Gastrocnemius medialis (tissue), 4 donors: ENCODE measurements around the gene DPP9.

Source experiments
- CTCF ChIP-seq, 5 experiments: fragments of 450-650 bp in 3 of 5; fragments of 200-600 bp in 2 of 5; sonication (generic) in 2 of 5; IDR thresholded peaks in 4 of 5; conservative IDR thresholded peaks in 1 of 5; 1 replicate in 4 of 5; 2 replicates in 1 of 5; pipeline ENCODE4 v1.5.1; 2016 to 2019; ENCODE audit warnings: antibody characterized with exemption in 5 of 5, mild to moderate bottlenecking in 3 of 5, moderate library complexity in 3 of 5
- POLR2A ChIP-seq, 2 donors: fragments of 450-650 bp; IDR thresholded peaks; one replicate each; pipeline ENCODE4 v1.6.1; 2017; ENCODE audit warnings: antibody characterized with exemption in 2 of 2, mild to moderate bottlenecking in 2 of 2, moderate library complexity in 2 of 2

GRCh38 chr19:4754248-4754647, 30.6 kb upstream of the DPP9 start:
- TF ChIP-seq CTCF (IDR thresholded peaks at IDR 0.05 in 4 of 5, conservative IDR thresholded peaks at IDR 0.05 in 1 of 5) = no peak
- no peak for TF ChIP-seq POLR2A (IDR thresholded peaks at IDR 0.05)
